SU-DHL-6 (cell line): Measurements from ENCODE around the gene IFT20.

Experiments
- H2AFZ ChIP-seq: fragments of 200-600 bp; sonication (generic); 2 replicates; pipeline ENCODE4 v1.6.1; 2014; ENCODE audit warnings: low read depth, mild to moderate bottlenecking, moderate library complexity, mixed read lengths, antibody characterized with exemption, low read length; ENCODE audit not compliant: severe bottlenecking
- H3F3A ChIP-seq: fragments of 200-600 bp; shearing (Covaris generic); 2 replicates; pipeline ENCODE4 v1.6.0; 2016; ENCODE audit warnings: antibody characterized with exemption, mild to moderate bottlenecking; ENCODE audit not compliant: insufficient read depth
- H3K27ac ChIP-seq: fragments of 200-600 bp; sonication (generic); 2 replicates; pipeline ENCODE4 v1.5.1; 2016; ENCODE audit warnings: low read depth, mild to moderate bottlenecking, low read length, moderate library complexity, mixed read lengths
- H3K27me3 ChIP-seq: fragments of 200-600 bp; sonication (generic), shearing (Covaris generic); 2 replicates; pipeline ENCODE4 v1.6.0; 2014; ENCODE audit warnings: mild to moderate bottlenecking, low read length
- H3K36me3 ChIP-seq: fragments of 200-600 bp; sonication (generic); 2 replicates; pipeline ENCODE4 v1.6.1; 2014; ENCODE audit warnings: mild to moderate bottlenecking, low read length, mixed read lengths
- H3K4me2 ChIP-seq: fragments of 300-600, 200-600 bp; shearing (Covaris generic), sonication (generic); 2 replicates; pipeline ENCODE4 v1.6.0; 2014; ENCODE audit warnings: low read length, low read depth, mild to moderate bottlenecking; ENCODE audit not compliant: poor library complexity, severe bottlenecking
- H3K4me3 ChIP-seq: fragments of 200-600 bp; sonication (generic); 2 replicates; pipeline ENCODE4 v1.5.1; 2014; ENCODE audit warnings: antibody characterized with exemption, low read length, mild to moderate bottlenecking, mixed read lengths; ENCODE audit not compliant: insufficient read depth, poor library complexity, severe bottlenecking
- H3K79me2 ChIP-seq: fragments of 200-600 bp; sonication (generic); 2 replicates; pipeline ENCODE4 v1.6.1; 2014; ENCODE audit warnings: mild to moderate bottlenecking, low read length, moderate library complexity; ENCODE audit not compliant: insufficient read depth
- H3K9ac ChIP-seq: fragments of 200-600 bp; sonication (generic); 2 replicates; pipeline ENCODE4 v1.7.0; 2014; ENCODE audit warnings: mild to moderate bottlenecking, low read length
- H3K9me2 ChIP-seq: fragments of 200-600 bp; sonication (generic); replicated peaks from 2 replicates; pipeline ENCODE4 v1.6.1; 2014; ENCODE audit warnings: low read length; ENCODE audit not compliant: insufficient read depth
- H3K9me3 ChIP-seq: fragments of 200-600 bp; sonication (generic); 2 replicates; pipeline ENCODE4 v1.6.1; 2014; ENCODE audit warnings: low read length, mixed read lengths; ENCODE audit not compliant: insufficient read depth
- H4K20me1 ChIP-seq: fragments of 200-600 bp; sonication (generic); 2 replicates; pipeline ENCODE4 v1.6.1; 2014; ENCODE audit warnings: low read depth, mild to moderate bottlenecking, antibody characterized with exemption, low read length, moderate library complexity, mixed read lengths
- EZH2phosphoT487 ChIP-seq: fragments of 200-600 bp; sonication (generic), shearing (Covaris generic); conservative IDR thresholded peaks from 2 replicates; pipeline ENCODE4 v1.6.1; 2018; ENCODE audit warnings: mild to moderate bottlenecking, antibody characterized with exemption, low read length, moderate library complexity, mixed read lengths
- TF ChIP-seq, protein P1 (sequence below): fragments of 200-600 bp; sonication (generic); IDR thresholded peaks from one replicate; pipeline ENCODE4 v1.5.1; 2017; ENCODE audit warnings: antibody characterized with exemption, mild to moderate bottlenecking, low read length, moderate library complexity; ENCODE audit not compliant: insufficient read depth, poor library complexity, severe bottlenecking

The IFT20 gene

DNA sequence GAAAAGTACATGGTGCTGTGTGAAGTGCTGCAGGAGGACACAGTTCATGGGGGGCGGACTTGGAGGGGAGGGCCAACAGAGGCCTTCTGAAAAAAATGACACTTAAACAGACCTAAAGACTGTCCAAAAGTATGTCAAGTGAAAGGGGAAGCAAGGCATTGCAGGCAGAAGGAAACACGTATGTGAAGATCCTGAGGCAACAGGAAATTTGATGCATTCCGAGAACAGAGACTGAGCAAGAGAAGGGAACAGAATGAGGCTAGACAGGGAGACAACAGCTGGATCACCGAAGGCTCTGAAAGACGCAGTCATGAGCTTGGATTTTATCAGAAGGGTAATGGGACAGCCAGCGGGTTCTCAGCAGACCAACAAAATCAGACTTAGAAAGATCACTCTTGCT lies 1.1 kb downstream of the IFT20 start:
- TF ChIP-seq EZH2phosphoT487: no peak
- TF ChIP-seq, protein P1, sequence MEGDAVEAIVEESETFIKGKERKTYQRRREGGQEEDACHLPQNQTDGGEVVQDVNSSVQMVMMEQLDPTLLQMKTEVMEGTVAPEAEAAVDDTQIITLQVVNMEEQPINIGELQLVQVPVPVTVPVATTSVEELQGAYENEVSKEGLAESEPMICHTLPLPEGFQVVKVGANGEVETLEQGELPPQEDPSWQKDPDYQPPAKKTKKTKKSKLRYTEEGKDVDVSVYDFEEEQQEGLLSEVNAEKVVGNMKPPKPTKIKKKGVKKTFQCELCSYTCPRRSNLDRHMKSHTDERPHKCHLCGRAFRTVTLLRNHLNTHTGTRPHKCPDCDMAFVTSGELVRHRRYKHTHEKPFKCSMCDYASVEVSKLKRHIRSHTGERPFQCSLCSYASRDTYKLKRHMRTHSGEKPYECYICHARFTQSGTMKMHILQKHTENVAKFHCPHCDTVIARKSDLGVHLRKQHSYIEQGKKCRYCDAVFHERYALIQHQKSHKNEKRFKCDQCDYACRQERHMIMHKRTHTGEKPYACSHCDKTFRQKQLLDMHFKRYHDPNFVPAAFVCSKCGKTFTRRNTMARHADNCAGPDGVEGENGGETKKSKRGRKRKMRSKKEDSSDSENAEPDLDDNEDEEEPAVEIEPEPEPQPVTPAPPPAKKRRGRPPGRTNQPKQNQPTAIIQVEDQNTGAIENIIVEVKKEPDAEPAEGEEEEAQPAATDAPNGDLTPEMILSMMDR: no peak
- Histone ChIP-seq H3K27ac (no peak overlapping the region), H3F3A (no peaks in the 10 kb centered on the region), H3K9me3 (no peaks in the 10 kb centered on the region), H3K79me2 (peaks cover 4% of the 10 kb centered on the region; the same call in 1 of the 2 replicates), H3K9ac (no peak overlapping the region), H3K4me3 (no peak overlapping the region), H3K9me2 (no peaks in the 10 kb centered on the region), H4K20me1 (no peaks in the 10 kb centered on the region), H2AFZ (no peak overlapping the region), H3K4me2 (peak overlapping the region; percentile 71), H3K27me3 (no peaks in the 10 kb centered on the region), H3K36me3 (no peaks in the 10 kb centered on the region)

DNA sequence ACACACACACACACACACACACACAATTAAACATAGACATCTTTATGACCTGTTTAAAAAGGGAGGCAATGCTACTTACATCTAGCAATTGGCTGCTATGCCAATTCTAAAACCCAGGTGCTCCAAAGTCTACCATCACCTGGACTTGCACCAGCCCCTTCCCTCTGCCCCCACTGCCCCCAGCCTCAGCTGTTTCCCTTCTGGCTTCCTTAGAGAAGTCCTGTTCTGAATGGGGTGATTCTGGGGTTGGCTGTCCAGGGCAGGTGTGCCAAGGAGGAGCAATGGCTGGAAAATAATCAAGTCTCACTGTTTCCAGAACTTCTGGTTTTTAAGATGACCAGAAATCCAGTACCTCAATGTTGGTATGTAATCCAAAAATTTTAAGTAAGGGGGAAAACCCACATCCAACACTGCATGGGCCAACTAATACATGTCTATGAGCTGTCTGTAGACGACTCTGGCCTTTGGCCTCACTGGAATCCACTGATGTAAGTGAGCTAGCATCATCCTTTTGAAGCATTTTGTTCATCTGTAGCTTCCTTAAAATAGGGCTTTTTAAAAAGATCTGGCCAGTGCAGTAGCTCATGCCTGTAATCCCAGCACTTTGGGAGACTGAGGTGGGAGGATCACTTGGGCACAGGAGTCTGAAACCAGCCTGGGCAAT lies 2.1 kb downstream of the IFT20 start:
- Histone ChIP-seq H2AFZ (no peak overlapping the region), H3K27ac (no peak overlapping the region), H3K4me3 (no peak overlapping the region), H3K79me2 (peaks cover 4% of the 10 kb centered on the region; the same call in 1 of the 2 replicates), H4K20me1 (no peaks in the 10 kb centered on the region), H3K27me3 (no peaks in the 10 kb centered on the region), H3K9ac (no peak overlapping the region), H3K36me3 (no peaks in the 10 kb centered on the region; the same call in 1 of the 2 replicates), H3K9me3 (no peaks in the 10 kb centered on the region), H3K9me2 (no peaks in the 10 kb centered on the region), H3F3A (no peaks in the 10 kb centered on the region), H3K4me2 (no peak overlapping the region)
- no peak for TF ChIP-seq EZH2phosphoT487
- TF ChIP-seq, protein P1: no peak

DNA sequence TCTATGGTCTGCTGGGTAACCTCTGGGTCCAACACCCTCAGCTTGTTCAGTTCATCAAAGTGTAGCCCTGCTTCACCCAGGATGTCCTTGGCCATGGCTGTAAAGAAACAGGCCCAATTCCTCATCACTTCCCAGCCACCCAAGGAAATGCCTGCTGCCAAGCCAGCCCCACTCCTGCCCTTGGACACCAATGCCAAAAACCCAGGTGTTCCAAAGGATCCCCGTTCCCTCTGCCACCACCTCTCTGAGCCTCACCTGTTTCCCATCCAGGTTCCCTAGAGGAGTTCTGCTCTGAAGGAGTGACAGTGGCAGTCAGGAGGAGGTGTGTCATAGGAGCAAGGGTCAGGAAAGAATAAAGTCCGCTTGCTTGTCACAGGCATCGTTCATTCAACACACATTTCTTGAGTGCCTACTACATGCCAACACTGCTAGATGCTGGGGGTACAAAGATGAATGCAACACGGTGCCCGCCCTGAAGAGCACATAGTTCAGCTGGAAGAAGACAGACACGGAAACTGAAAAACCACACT lies 3.3 kb downstream of the IFT20 start:
- peaks cover 8% of the 10 kb centered on the region for H3K36me3 ChIP-seq
- no peak overlapping the region for H3K4me2 ChIP-seq
- no peak overlapping the region for H3K4me3 ChIP-seq
- no peaks in the 10 kb centered on the region for H3F3A ChIP-seq
- no peaks in the 10 kb centered on the region for H3K9me2 ChIP-seq
- H3K79me2 ChIP-seq: peaks cover 4% of the 10 kb centered on the region; the same call in 1 of the 2 replicates
- no peaks in the 10 kb centered on the region for H4K20me1 ChIP-seq
- TF ChIP-seq, protein P1: no peak
- no peak for TF ChIP-seq EZH2phosphoT487
- no peak overlapping the region for H3K27ac ChIP-seq
- no peaks in the 10 kb centered on the region for H3K9me3 ChIP-seq
- no peaks in the 10 kb centered on the region for H3K27me3 ChIP-seq
- H3K9ac ChIP-seq: no peak overlapping the region
- no peak overlapping the region for H2AFZ ChIP-seq
